HCT116 (cell line): Measurements from ENCODE around the gene TMC1. TPM values are rescaled to one million over a fixed set of nuclear protein-coding genes. Genes with fewer than 3 reads are reported as not detected.

ENCODE experiments used
- ATAC-seq: fragments of 200-7000 bp; cut with Tn5 transposase; 2 replicates; pipeline ENCODE4 v1.9.1; 2020; ENCODE audit warnings: mild to moderate bottlenecking, moderate library complexity
- BruUV-seq: library from RNA; stranded (reverse); fragments of 400-500 nt; replicated peaks from 2 replicates; lab custom pipeline; 2021; lab: Mats Ljungman, UMichigan
- CTCF ChIA-PET: fragments of 300-600 bp; sonication (Branson Sonifier 250); formaldehyde crosslinking; loops from one replicate; lab custom pipeline; 2021; ENCODE audit warnings: antibody characterized with exemption; lab: Charles Lee
- POLR2A ChIA-PET: fragments of 300-600, 350-600 bp; sonication (Branson Sonifier 250); formaldehyde crosslinking; loops from one replicate; lab custom pipeline; 2021; ENCODE audit warnings: antibody characterized with exemption; lab: Charles Lee
- RAD21 ChIA-PET, 2 experiments: fragments of 300-600 bp; sonication (Branson Sonifier 250); formaldehyde crosslinking; loops; one replicate each; lab custom pipeline; 2023; ENCODE audit warnings: low total read pairs in 2 of 2; ENCODE audit not compliant: uncharacterized antibody in 2 of 2, unreplicated experiment in 2 of 2, low non-redundant PET in 1 of 2; lab: Charles Lee
- DNase-seq: peaks from one replicate; pipeline ENCODE4 v3.0.0-alpha.2; 2010; ENCODE audit warnings: low read depth, low spot score
- H2AFZ ChIP-seq: fragments of 200-600 bp; shearing (Covaris generic), sonication (generic); 2 replicates; pipeline ENCODE4 v1.6.1; 2017; ENCODE audit warnings: low read depth, mixed run types, mixed read lengths, antibody characterized with exemption, low read length; ENCODE audit not compliant: poor library complexity, severe bottlenecking
- H3K27ac ChIP-seq: 2 replicates; pipeline ENCODE4 v1.5.1; 2012; ENCODE audit warnings: low read depth, low read length
- H3K27me3 ChIP-seq: fragments of 200-600 bp; sonication (generic); 2 replicates; pipeline ENCODE4 v1.6.1; 2016; ENCODE audit warnings: mixed run types, low read length, mixed read lengths; ENCODE audit not compliant: insufficient read depth
- H3K36me3 ChIP-seq, 2 experiments: fragments of 200-500 bp in 1 of 2; fragments of 200-600 bp in 1 of 2; sonication (Bioruptor generic) in 1 of 2; sonication (generic) in 1 of 2; 2 replicates each; pipeline versions ENCODE4 v1.5.1 to v1.6.1; 2014 to 2016; ENCODE audit warnings: low read length in 2 of 2, inconsistent platforms in 1 of 2, mixed read lengths in 1 of 2, mixed run types in 1 of 2; ENCODE audit not compliant: insufficient read depth in 2 of 2, control insufficient read depth in 1 of 2
- H3K4me1 ChIP-seq, 2 experiments: fragments of 200-600 bp in 1 of 2; sonication (generic) in 1 of 2; 2 replicates each; pipeline versions ENCODE4 v1.5.1 to v1.6.1; 2012 to 2017; ENCODE audit warnings: low read length in 2 of 2, inconsistent platforms in 1 of 2, mild to moderate bottlenecking in 1 of 2, mixed read lengths in 1 of 2, mixed run types in 1 of 2, moderate library complexity in 1 of 2; ENCODE audit not compliant: insufficient read depth in 2 of 2, control insufficient read depth in 1 of 2
- H3K4me2 ChIP-seq: fragments of 200-600 bp; sonication (generic); 2 replicates; pipeline ENCODE4 v1.6.1; 2017; ENCODE audit warnings: mixed run types, low read length, mixed read lengths
- H3K4me3 ChIP-seq, 2 experiments: fragments of 200-600 bp in 1 of 2; sonication (generic) in 1 of 2; replicated peaks in 1 of 2; 2 replicates each; pipeline ENCODE4 v1.5.1; 2011 to 2016; ENCODE audit warnings: low read length in 2 of 2, control low read depth in 1 of 2, low read depth in 1 of 2, mild to moderate bottlenecking in 1 of 2, mixed read lengths in 1 of 2, mixed run types in 1 of 2
- H3K79me2 ChIP-seq: fragments of 200-600 bp; sonication (generic); 2 replicates; pipeline ENCODE4 v1.6.1; 2017; ENCODE audit warnings: mild to moderate bottlenecking, mixed run types, low read length, moderate library complexity, mixed read lengths; ENCODE audit not compliant: insufficient read depth
- H3K9ac ChIP-seq: fragments of 200-600 bp; sonication (generic); 2 replicates; pipeline ENCODE4 v1.6.1; 2016; ENCODE audit warnings: low read length, mixed read lengths
- H3K9me2 ChIP-seq: fragments of 200-600 bp; sonication (generic), shearing (Covaris generic); 2 replicates; pipeline ENCODE4 v1.6.1; 2017; ENCODE audit warnings: mixed run types, mild to moderate bottlenecking, moderate library complexity; ENCODE audit not compliant: insufficient read depth
- H3K9me3 ChIP-seq, 2 experiments: fragments of 200-500 bp in 1 of 2; fragments of 200-600 bp in 1 of 2; sonication (Bioruptor generic) in 1 of 2; sonication (generic) in 1 of 2; 2 replicates each; pipeline ENCODE4 v1.6.1; 2014 to 2017; ENCODE audit warnings: low read length in 2 of 2, mixed read lengths in 2 of 2, inconsistent platforms in 1 of 2, low read depth in 1 of 2, mild to moderate bottlenecking in 1 of 2, mixed run types in 1 of 2, moderate library complexity in 1 of 2; ENCODE audit not compliant: control insufficient read depth in 1 of 2, insufficient read depth in 1 of 2
- H4K20me1 ChIP-seq: fragments of 200-600 bp; sonication (generic), shearing (Covaris generic); 2 replicates; pipeline ENCODE4 v1.6.1; 2017; ENCODE audit warnings: mixed run types, mild to moderate bottlenecking, moderate library complexity; ENCODE audit not compliant: insufficient read depth
- ATF3 ChIP-seq: IDR thresholded peaks from 2 replicates; pipeline ENCODE4 v1.6.1; 2012
- CBX3 ChIP-seq: IDR thresholded peaks from 2 replicates; pipeline ENCODE4 v1.6.1; 2012; ENCODE audit warnings: low read depth
- CEBPB ChIP-seq: IDR thresholded peaks from 2 replicates; pipeline ENCODE4 v1.6.1; 2012; ENCODE audit warnings: low read depth
- CTCF ChIP-seq, 3 experiments: fragments of 200-600 bp in 1 of 3; sonication (generic) in 1 of 3; IDR thresholded peaks in 2 of 3; conservative IDR thresholded peaks in 1 of 3; 2 replicates each; pipeline ENCODE4 v1.5.1; 2012 to 2017; ENCODE audit warnings: low read depth in 2 of 3, low read length in 2 of 3, antibody characterized with exemption in 1 of 3, borderline replicate concordance in 1 of 3, control low read depth in 1 of 3, mild to moderate bottlenecking in 1 of 3, mixed read lengths in 1 of 3, mixed run types in 1 of 3, moderate library complexity in 1 of 3; ENCODE audit not compliant: insufficient read depth in 1 of 3
- RAD21 ChIP-seq: IDR thresholded peaks from 2 replicates; pipeline ENCODE4 v1.6.1; 2012; ENCODE audit warnings: low read depth, mild to moderate bottlenecking
- SIN3A ChIP-seq: IDR thresholded peaks from 2 replicates; pipeline ENCODE4 v1.6.1; 2012; ENCODE audit warnings: low read depth
- SP1 ChIP-seq: IDR thresholded peaks from 2 replicates; pipeline ENCODE4 v1.6.1; 2012; ENCODE audit warnings: low read depth
- SRF ChIP-seq: IDR thresholded peaks from 2 replicates; pipeline ENCODE4 v1.6.1; 2012; ENCODE audit warnings: low read depth
- ZBTB33 ChIP-seq: IDR thresholded peaks from 2 replicates; pipeline ENCODE4 v1.6.1; 2011; ENCODE audit warnings: mild to moderate bottlenecking, low read length, moderate library complexity; ENCODE audit not compliant: insufficient replicate concordance; ENCODE audit errors: extremely low read depth
- intact Hi-C: fragments of 100-400 bp; cut with micrococcal nuclease; formaldehyde crosslinking; loops from 2 replicates; pipeline ENCODE4 v1.10.0; 2022
- total RNA-seq: library from RNA; stranded (reverse); gene quantifications from one replicate; pipeline ENCODE4 v1.2.1, GENCODE V29; 2021; ENCODE audit not compliant: unreplicated experiment

Gene TMC1
- total RNA-seq, 1 experiment from 2014 or later = 0.57 TPM

GRCh38 chr9:72718503-72718902, 197.1 kb downstream of the TMC1 start:
- TF ChIP-seq SP1 (no peak), SIN3A (no peak), RAD21 (no peak), ATF3 (no peak), CTCF (IDR thresholded peaks at IDR 0.05 in 2 of 3, conservative IDR thresholded peaks at IDR 0.05 in 1 of 3; ENCODE audit: borderline replicate concordance in 1 of 3, insufficient read depth in 1 of 3, low read depth in 2 of 3, low read length in 2 of 3) (peak in 1 of 3 experiments; percentile 38; a peak in 2 of 6 replicates), SRF (no peak), ZBTB33 (no peak), CEBPB (no peak), CBX3 (no peak)
- Histone ChIP-seq H3K9ac (no peak overlapping the region), H2AFZ (no peak overlapping the region), H3K9me2 (no peaks in the 10 kb centered on the region), H3K79me2 (no peaks in the 10 kb centered on the region), H3K27ac (no peak overlapping the region), H3K9me3 (no peaks in the 10 kb centered on the region), H3K4me2 (no peak overlapping the region), H3K4me1 (no peaks in the 10 kb centered on the region), H3K4me3 (no peak overlapping the region), H4K20me1 (no peaks in the 10 kb centered on the region), H3K27me3 (no peaks in the 10 kb centered on the region), H3K36me3 (no peaks in the 10 kb centered on the region)
- ChIA-PET POLR2A (no interaction called here), CTCF (no interaction called here), RAD21 (no interaction called here)
- ATAC-seq = peak; percentile 58; the same call in 1 of the 2 replicates
- intact Hi-C loops = no loop called here
- DNase-seq = no peak
- BruUV-seq = no TSS peak
